Measurements from ENCODE around the gene IKZF4. TPM values are rescaled to one million over a fixed set of nuclear protein-coding genes. Genes with fewer than 3 reads are reported as not detected.

IKZF4 gene
- total RNA-seq, 2 donors from 2014 or later = 4.5 to 7.6 TPM

DNA sequence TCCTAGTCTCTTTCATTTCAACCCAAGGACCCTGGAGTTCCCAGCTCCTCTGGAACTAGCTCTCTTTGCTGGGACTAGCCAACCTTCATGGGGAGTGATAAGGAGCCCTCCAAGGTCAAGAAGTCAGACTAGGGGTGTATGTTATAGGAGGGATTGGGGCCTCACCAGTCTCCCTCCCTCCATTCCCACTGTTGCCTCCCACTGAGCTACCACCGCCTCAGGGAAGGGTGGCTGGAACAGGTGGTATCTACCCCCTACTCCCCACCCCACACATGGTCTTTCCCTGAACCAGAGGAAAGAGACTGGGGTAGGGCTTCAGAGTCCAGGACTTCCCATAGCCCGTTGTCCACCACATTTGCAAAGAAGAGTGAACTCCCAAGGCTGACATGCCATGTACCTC lies 61.5 kb downstream of the IKZF4 start:
- peaks cover 5 to 21% of the 10 kb centered on the region in 2 donors for H3K4me1 ChIP-seq (ENCODE audit: control insufficient read depth in 1 of 2, low read depth in 2 of 2)
- no peaks in the 10 kb centered on the region for H3K9me3 ChIP-seq
- H3K27me3 ChIP-seq (replicated peaks; ENCODE audit: insufficient read depth) = no peaks in the 10 kb centered on the region
- no peak overlapping the region for H3K4me3 ChIP-seq
- ATAC-seq (ENCODE audit: insufficient number of reproducible peaks, low FRiP score, low read depth) (no peak), DNase-seq (ENCODE audit: low spot score) (no peak)
- H3K27ac ChIP-seq = no peak overlapping the region
- TF ChIP-seq, protein P1, sequence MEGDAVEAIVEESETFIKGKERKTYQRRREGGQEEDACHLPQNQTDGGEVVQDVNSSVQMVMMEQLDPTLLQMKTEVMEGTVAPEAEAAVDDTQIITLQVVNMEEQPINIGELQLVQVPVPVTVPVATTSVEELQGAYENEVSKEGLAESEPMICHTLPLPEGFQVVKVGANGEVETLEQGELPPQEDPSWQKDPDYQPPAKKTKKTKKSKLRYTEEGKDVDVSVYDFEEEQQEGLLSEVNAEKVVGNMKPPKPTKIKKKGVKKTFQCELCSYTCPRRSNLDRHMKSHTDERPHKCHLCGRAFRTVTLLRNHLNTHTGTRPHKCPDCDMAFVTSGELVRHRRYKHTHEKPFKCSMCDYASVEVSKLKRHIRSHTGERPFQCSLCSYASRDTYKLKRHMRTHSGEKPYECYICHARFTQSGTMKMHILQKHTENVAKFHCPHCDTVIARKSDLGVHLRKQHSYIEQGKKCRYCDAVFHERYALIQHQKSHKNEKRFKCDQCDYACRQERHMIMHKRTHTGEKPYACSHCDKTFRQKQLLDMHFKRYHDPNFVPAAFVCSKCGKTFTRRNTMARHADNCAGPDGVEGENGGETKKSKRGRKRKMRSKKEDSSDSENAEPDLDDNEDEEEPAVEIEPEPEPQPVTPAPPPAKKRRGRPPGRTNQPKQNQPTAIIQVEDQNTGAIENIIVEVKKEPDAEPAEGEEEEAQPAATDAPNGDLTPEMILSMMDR (IDR thresholded peaks at IDR 0.05) = no peak
- no peaks in the 10 kb centered on the region for H3K36me3 ChIP-seq

DNA sequence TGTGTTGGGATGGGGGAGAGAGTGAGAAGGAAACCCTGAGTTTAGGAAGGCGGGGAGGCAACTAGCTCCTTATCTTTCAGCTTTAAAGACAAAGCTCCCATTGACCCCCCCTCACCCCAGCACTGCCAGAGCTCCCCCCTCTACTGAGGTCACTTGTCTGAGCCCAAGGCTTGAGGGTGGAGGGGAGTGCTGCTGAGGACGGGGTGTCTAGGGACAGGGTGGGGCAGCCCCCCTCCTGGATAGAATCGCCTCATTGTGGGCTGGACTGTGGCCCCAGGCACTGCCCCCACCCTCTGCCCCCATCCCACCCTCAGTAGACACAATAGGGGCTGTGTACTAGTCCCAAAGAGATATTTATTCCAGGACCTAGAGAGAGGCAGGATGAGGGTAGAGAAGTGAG lies 62.1 kb downstream of the IKZF4 start:
- no peak overlapping the region for H3K27ac ChIP-seq
- H3K4me3 ChIP-seq = no peak overlapping the region
- TF ChIP-seq, protein P1 (IDR thresholded peaks at IDR 0.05) = no peak
- ATAC-seq (ENCODE audit: insufficient number of reproducible peaks, low FRiP score, low read depth) (no peak), DNase-seq (ENCODE audit: low spot score) (no peak)
- H3K4me1 ChIP-seq (ENCODE audit: control insufficient read depth in 1 of 2, low read depth in 2 of 2) = peaks cover 5 to 21% of the 10 kb centered on the region in 2 donors
- H3K36me3 ChIP-seq = no peaks in the 10 kb centered on the region
- no peaks in the 10 kb centered on the region for H3K27me3 ChIP-seq (replicated peaks; ENCODE audit: insufficient read depth)
- H3K9me3 ChIP-seq = no peaks in the 10 kb centered on the region

DNA sequence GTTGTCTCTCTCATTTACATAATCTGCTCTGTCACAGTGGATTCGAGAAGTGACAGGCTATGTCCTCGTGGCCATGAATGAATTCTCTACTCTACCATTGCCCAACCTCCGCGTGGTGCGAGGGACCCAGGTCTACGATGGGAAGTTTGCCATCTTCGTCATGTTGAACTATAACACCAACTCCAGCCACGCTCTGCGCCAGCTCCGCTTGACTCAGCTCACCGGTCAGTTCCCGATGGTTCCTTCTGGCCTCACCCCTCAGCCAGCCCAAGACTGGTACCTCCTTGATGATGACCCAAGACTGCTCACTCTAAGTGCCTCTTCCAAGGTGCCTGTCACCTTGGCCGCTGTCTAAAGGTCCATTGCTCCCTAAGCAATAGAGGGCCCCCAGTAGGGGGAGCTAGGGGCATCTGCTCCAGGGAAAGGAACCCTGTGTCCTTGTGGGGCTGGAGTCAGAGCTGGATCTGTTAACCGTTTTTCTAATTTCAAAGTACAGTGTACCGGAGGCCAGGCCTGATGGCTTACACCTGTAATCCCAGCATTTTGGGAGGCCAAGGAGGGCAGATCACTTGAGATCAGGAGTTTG lies 64.2 kb downstream of the IKZF4 start:
- no peak for DNase-seq (ENCODE audit: low spot score)
- H3K27ac ChIP-seq = no peak overlapping the region
- H3K4me3 ChIP-seq = no peak overlapping the region
- ATAC-seq (ENCODE audit: insufficient number of reproducible peaks, low FRiP score, low read depth) = no peak
- peaks cover 4 to 6% of the 10 kb centered on the region in 2 donors for H3K4me1 ChIP-seq (ENCODE audit: control insufficient read depth in 1 of 2, low read depth in 2 of 2)
- H3K36me3 ChIP-seq = no peaks in the 10 kb centered on the region
- no peaks in the 10 kb centered on the region for H3K27me3 ChIP-seq (replicated peaks; ENCODE audit: insufficient read depth)
- H3K9me3 ChIP-seq = no peaks in the 10 kb centered on the region
- TF ChIP-seq, protein P1 (IDR thresholded peaks at IDR 0.05) = no peak

DNA sequence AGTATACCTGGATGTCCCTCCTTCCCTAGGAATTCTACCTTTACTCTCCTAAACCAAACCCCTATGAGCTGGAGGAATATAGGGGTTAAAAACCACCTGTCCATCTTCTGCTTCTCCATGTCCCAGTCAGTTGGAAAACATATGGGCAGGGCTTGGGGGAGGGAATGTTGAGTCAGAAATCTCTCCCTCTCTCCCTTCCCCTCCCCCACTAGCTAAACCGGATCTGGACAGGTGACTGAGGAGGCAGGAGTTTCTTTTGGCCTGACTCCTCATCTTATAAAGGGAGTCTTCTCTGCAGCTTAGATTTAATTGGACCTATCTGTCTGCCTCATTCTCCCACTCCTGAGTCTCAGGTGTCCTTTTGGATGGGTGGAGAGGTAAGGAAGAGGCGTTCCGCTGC lies 65.3 kb downstream of the IKZF4 start:
- Histone ChIP-seq H3K27ac (no peak overlapping the region), H3K27me3 (replicated peaks; ENCODE audit: insufficient read depth) (no peaks in the 10 kb centered on the region), H3K4me1 (ENCODE audit: control insufficient read depth in 1 of 2, low read depth in 2 of 2) (no peaks in the 10 kb centered on the region), H3K36me3 (no peaks in the 10 kb centered on the region), H3K4me3 (no peak overlapping the region), H3K9me3 (no peaks in the 10 kb centered on the region)
- DNase-seq (ENCODE audit: low spot score) (no peak), ATAC-seq (ENCODE audit: insufficient number of reproducible peaks, low FRiP score, low read depth) (no peak)
- TF ChIP-seq, protein P1 (IDR thresholded peaks at IDR 0.05) = no peak

DNA sequence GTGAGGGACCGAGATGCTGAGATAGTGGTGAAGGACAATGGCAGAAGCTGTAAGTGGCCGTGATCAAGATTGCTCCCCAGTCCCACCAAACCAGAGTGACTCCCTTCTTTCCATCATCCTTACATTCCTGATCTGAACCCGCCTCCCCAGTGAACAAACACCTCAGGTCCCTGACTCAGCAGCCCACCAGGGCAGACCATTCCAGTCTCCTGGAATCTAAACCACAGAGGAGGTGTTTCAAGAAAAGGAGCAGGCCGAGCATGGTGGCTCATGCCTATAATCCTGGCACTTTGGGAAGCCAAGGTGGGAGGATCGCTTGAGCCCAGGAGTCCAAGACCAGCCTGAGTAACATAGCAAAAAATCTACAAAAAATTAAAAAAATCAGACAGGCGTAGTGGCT lies 65.8 kb downstream of the IKZF4 start:
- ATAC-seq (ENCODE audit: insufficient number of reproducible peaks, low FRiP score, low read depth) (no peak), DNase-seq (ENCODE audit: low spot score) (no peak)
- H3K27ac ChIP-seq = no peak overlapping the region
- no peaks in the 10 kb centered on the region for H3K36me3 ChIP-seq
- H3K9me3 ChIP-seq = no peaks in the 10 kb centered on the region
- H3K4me1 ChIP-seq (ENCODE audit: control insufficient read depth in 1 of 2, low read depth in 2 of 2) = no peaks in the 10 kb centered on the region
- H3K27me3 ChIP-seq (replicated peaks; ENCODE audit: insufficient read depth) = no peaks in the 10 kb centered on the region
- no peak overlapping the region for H3K4me3 ChIP-seq
- TF ChIP-seq, protein P1 (IDR thresholded peaks at IDR 0.05) = no peak

All from thoracic aorta (tissue), 2 donors.